GM19238 (cell line): Measurements from ENCODE around the gene TRPM3.
"Not testable (repeated sequence)": the region's sequence is repeated elsewhere in the genome, so short reads cannot be mapped to it uniquely, and the experiment has no call there.

Experiments
- DNase-seq: peaks from one replicate; pipeline ENCODE4 v3.0.0; 2011; ENCODE audit warnings: low spot score; ENCODE audit not compliant: insufficient read length

The TRPM3 gene

GRCh38 chr9:71001780-71002386, 119.5 kb downstream of the TRPM3 start:
- no peak for DNase-seq

- no peak for DNase-seq
Observed at GRCh38 chr9:70998962-70999361, 122.5 kb downstream of the TRPM3 start.

- no peak for DNase-seq
Observed at GRCh38 chr9:70995511-70995910, 125.9 kb downstream of the TRPM3 start.

GRCh38 chr9:70994582-70994981, 126.8 kb downstream of the TRPM3 start:
- DNase-seq = no peak

- DNase-seq = no peak
Observed at GRCh38 chr9:70988551-70988950, 132.9 kb downstream of the TRPM3 start.

GRCh38 chr9:70987986-70988385, 133.4 kb downstream of the TRPM3 start:
- no peak for DNase-seq

- DNase-seq = no peak
Observed at GRCh38 chr9:70986984-70987383, 134.4 kb downstream of the TRPM3 start.

GRCh38 chr9:70983723-70984295, 137.6 kb downstream of the TRPM3 start:
- DNase-seq = no peak

GRCh38 chr9:70981312-70981711, 140.1 kb downstream of the TRPM3 start:
- no peak for DNase-seq

- no peak for DNase-seq
Observed at GRCh38 chr9:70979966-70980365, 141.5 kb downstream of the TRPM3 start.

GRCh38 chr9:70978085-70978484, 143.3 kb downstream of the TRPM3 start:
- no peak for DNase-seq

GRCh38 chr9:70975821-70976220, 145.6 kb downstream of the TRPM3 start:
- no peak for DNase-seq

GRCh38 chr9:70971723-70972122, 149.7 kb downstream of the TRPM3 start:
- no peak for DNase-seq

GRCh38 chr9:70966380-70966779, 155.0 kb downstream of the TRPM3 start:
- DNase-seq = not testable (repeated sequence)

GRCh38 chr9:70964861-70965260, 156.6 kb downstream of the TRPM3 start:
- no peak for DNase-seq

- DNase-seq = no peak
Observed at GRCh38 chr9:70963554-70963953, 157.9 kb downstream of the TRPM3 start.

- DNase-seq = no peak
Observed at GRCh38 chr9:70962761-70963440, 158.5 kb downstream of the TRPM3 start.

- DNase-seq = no peak
Observed at GRCh38 chr9:70959366-70959765, 162.1 kb downstream of the TRPM3 start.

GRCh38 chr9:70954596-70955143, 166.8 kb downstream of the TRPM3 start:
- DNase-seq = no peak

GRCh38 chr9:70954126-70954525, 167.3 kb downstream of the TRPM3 start:
- DNase-seq = no peak

GRCh38 chr9:70951749-70952727, 169.4 kb downstream of the TRPM3 start:
- DNase-seq = no peak
